GM19455 (cell line): Measurements from ENCODE around the gene SKAP2.

Experiments
- ATAC-seq: cut with Tn5 transposase; IDR thresholded peaks from one replicate; pipeline ENCODE4 v1.9.1; 2021; ENCODE audit not compliant: unreplicated experiment

The SKAP2 gene, protein sequence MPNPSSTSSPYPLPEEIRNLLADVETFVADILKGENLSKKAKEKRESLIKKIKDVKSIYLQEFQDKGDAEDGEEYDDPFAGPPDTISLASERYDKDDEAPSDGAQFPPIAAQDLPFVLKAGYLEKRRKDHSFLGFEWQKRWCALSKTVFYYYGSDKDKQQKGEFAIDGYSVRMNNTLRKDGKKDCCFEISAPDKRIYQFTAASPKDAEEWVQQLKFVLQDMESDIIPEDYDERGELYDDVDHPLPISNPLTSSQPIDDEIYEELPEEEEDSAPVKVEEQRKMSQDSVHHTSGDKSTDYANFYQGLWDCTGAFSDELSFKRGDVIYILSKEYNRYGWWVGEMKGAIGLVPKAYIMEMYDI

DNA sequence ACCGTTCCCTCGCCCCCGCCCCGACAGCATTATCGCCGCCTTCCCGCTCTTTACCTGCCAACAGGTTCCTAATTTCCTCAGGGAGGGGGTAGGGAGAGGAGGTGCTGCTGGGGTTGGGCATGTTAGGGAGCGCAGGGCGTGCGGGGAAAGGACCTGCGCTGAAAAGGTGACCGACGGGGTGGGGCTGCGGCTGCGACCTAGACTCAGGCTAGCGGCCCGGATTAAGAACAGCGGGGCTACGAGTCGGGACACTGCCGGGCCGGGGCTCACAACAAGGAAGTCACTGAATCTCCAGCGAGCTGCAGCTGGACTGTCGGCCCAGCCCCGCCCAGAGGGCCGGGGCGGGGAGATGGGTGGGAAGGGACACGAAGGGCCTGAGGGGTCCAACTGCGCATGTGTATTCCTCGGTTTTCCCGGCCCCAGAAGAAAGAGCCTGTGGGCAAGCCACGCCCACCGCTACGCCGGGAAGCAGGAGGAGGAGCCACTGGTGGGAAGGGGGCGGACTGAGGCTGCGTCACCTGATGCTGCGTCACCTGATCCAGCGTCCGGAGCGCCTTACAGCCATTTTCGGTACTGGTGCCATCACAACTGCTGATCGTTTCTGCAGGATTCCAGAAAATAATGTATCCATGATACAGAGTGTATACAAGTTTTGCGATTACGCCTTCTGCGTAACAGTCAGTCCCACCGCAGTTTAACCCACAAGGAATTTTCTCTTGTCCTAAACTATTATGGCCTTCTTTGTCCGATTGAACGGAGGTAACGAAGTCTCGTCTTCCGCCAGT, at the start of gene SKAP2:
TSS of gene SKAP2 (minus strand) at position 282 of the 785 bp plus-strand sequence. CDS start at position 121, 161 bp downstream.
- ATAC-seq = peak; percentile 96

DNA sequence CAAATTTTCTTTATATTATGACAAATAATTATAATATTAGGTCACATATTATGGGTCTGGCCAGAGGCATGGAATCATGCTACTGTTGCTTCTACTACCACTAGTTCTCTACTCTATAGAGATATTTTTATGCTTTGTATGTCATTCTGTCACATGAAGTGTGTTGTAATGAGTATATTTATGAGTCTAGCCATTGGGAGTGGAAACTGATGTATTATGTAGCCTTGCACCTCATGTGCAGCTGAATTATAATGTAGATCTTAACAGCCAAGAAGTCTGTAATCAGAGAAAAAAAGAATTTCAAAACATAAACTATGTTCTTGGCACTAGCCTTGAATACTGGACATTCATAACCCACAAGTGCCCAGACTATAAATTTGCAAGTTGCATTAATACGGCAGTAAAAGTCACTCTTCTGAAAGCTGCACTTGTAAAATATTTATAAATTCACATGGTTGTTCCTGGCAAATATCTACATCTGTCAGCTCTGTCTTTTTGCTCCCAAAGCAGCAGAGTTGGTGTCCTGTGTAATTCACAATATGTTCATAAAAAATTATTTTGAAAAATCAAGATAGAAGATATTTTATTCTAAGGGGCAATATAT, 48.6 kb upstream of the SKAP2 start:
- ATAC-seq = no peak

- ATAC-seq = no peak
These were observed 47.9 kb upstream of the SKAP2 start for GRCh38 chr7:26912338-26912737.

- no peak for ATAC-seq
These were observed 45.8 kb upstream of the SKAP2 start for GRCh38 chr7:26910221-26910620.

DNA sequence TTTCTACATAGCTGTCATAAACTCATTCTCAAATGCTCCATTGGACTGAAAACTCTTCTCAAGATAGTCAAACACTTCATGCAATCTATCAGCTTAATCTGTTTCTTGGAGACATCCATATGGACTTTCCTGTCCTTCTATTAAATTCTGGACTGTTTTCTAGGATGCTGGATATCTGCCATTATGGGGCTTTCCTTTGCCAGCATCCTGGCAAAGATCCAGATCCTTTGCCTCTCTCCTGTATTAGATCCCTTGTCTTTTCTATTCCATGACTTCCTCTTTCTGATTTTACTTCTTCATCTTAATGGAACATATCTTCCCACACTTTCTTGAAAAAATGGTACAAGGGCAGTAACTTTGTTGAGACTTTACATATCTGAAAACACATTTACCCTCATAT, 35.9 kb upstream of the SKAP2 start:
- no peak for ATAC-seq

GRCh38 chr7:26899519-26899918, 35.1 kb upstream of the SKAP2 start:
- no peak for ATAC-seq

DNA sequence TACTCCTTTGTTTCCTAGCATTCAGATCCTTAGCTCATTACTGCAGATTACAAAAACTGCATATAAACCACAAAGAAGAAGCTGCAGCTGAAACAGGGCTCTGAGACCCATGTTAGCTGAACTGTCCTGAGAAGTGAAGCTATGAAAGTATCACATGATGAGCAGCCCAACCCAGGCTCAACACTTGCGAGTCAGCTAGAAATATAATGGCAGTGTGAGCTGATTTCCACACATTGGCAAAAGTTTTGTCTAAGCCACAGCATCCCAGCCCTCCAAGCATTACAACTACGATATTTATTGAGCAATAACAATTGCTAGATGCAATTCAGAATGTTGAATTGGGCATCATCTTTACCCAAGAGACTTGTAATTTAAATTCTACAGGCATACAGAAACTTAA, 34.5 kb upstream of the SKAP2 start:
- ATAC-seq = no peak

- ATAC-seq = no peak
These were observed 33.5 kb upstream of the SKAP2 start for GRCh38 chr7:26897928-26898327.

GRCh38 chr7:26891400-26892350, 27.3 kb upstream of the SKAP2 start:
- ATAC-seq = no peak

DNA sequence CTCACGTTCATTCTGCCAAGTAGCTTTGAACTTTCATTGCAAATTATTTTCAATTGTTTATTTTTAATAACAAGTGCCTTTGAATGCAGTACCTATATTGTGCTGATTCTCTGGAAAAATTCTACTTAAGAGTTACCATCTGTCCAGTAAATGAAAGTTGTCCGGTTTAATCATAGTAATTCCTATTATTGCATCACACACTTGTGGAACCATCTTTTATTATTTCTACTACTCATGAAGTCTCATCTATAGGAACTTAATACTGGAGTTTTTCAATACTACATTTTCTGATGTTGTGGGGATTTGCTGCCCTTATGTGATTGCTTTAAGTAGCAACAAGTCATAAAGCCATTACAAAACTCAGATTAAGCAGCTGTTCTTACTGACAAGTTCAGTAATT, 16.5 kb upstream of the SKAP2 start:
- ATAC-seq = no peak

GRCh38 chr7:26879671-26880070, 15.3 kb upstream of the SKAP2 start:
- ATAC-seq = no peak

DNA sequence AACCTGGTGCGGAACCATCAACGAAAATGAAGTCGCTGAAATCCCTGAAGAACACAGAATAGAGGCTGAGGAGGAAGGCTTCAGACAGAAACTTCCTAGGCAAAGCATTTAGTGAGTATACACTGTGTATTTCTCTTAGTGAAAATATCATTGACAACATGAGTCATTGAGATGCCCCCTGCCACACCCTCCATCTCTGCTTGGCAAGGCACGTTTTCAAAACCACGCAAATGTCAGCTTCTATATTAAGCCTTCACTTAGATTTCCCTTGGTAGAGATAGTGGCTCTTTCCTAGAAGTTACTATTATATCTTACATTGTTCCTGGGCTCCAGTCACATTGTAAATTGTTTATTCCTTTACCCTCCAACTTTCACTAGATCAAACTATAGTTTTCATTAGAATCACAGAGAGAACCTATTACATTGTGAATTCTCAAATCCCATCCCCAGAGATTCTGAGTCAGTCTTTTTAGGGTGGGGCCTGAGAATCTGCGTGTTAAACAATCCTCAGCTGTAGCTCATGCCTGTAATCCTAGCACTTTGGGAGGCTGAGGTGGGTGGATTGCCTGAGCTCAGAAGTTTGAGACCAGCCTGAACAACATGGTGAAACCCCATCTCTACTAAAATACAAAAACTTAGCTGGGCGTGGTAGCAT, 4.6 kb upstream of the SKAP2 start:
- ATAC-seq = no peak

DNA sequence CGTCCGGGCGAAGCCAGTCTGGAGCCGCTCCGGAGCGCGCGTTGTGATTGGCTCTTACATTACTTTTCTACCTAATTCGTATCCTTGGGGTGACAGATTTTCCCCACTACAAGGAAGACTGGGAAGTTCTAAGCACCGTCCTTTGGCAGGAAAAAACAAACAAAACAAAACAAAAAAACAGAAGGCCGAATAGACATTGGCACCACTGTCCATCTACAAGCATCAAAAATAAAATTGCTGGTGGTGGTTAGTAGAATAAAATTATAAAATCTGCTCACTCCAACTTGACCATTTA, 651 bp upstream of the SKAP2 start:
- ATAC-seq = peak; percentile 47

GRCh38 chr7:26863518-26864308, 677 bp downstream of the SKAP2 start:
- ATAC-seq = peak; percentile 11

DNA sequence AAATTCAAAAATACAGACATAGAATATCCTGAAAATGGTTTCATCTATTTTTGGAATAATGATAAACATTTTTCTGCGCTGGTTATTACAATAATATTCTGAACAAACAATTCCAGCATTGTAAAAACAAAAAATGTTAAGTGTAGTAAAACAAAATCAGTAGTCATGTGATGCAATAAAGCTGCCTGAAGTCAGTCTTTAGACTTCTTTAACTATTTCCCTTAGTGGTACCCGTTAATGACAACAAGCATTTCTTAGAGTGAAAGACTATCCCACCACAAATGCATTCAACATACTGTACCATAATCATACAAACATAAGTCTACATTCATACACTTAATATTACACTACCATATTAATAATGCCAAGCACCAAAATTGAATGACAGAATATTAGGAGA, 1.6 kb downstream of the SKAP2 start:
- no peak for ATAC-seq

DNA sequence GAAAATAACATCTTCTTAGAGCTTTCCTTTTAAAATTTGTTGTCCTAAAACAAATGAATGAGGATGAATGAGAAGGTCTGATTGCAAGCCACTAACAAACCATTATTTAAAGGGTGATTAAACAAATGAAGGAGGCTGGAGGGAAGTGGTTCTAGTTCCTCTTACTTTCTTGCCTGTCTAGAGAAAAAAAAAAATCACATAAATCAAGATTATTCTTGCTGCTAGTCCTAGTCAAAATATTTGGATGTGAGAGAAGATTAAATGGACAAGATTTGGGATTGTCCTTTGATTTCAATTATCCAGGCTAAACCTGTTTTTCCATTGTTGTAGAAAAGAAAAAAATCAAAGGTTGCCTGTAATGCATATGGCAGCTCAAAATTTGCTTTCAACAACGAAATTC, 3.3 kb downstream of the SKAP2 start:
- no peak for ATAC-seq

DNA sequence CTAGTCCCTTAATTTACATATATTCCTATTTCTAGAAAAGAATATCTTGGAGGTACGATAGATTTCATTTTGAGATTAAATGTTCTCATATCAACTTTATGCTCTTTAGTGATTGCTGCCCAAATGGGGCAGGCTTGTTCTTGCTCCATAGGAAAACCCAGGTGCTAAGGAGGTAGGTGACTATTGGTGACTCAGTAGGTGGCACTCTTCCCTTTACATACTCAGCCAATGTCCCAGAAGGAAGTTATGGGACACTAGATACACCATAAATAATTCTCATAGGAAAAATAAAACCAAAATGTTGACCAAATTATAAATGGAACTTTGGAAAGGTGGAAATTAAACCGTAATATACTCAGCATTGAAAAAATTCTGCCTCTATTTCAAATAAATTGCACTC, 4.0 kb downstream of the SKAP2 start:
- no peak for ATAC-seq

GRCh38 chr7:26859720-26860119, 4.7 kb downstream of the SKAP2 start:
- ATAC-seq = no peak

GRCh38 chr7:26858735-26859134, 5.7 kb downstream of the SKAP2 start:
- no peak for ATAC-seq

GRCh38 chr7:26858241-26858715, 6.1 kb downstream of the SKAP2 start:
- ATAC-seq = no peak
